ENCODE results near the gene SSNA1. TPM values are rescaled to one million over a fixed set of nuclear protein-coding genes. Genes with fewer than 3 reads are reported as not detected.
"Not testable (repeated sequence)": the region's sequence is repeated elsewhere in the genome, so short reads cannot be mapped to it uniquely, and the experiment has no call there.

Gene SSNA1
- total and polyA plus RNA-seq, 4 donors: 30.5 to 87.1 (median 57.2) TPM

GRCh38 chr9:137234055-137234697 is 45.7 kb downstream of the SSNA1 start:
- Histone ChIP-seq H3K27ac (ENCODE audit: low read depth in 1 of 2, low read length in 2 of 2) (no peak overlapping the region), H3K27me3 (ENCODE audit: control insufficient read depth in 1 of 2, insufficient read depth in 2 of 2, low read length in 1 of 2) (no peaks in the 10 kb centered on the region), H3K4me3 (ENCODE audit: low read length in 2 of 2) (no peak overlapping the region), H3K4me1 (ENCODE audit: control insufficient read depth in 1 of 2, insufficient read depth in 2 of 2, low read length in 2 of 2) (no peaks in the 10 kb centered on the region), H3K36me3 (ENCODE audit: control insufficient read depth in 1 of 2, insufficient read depth in 2 of 2, low read length in 1 of 2) (no peaks in the 10 kb centered on the region), H3K9me3 (ENCODE audit: control insufficient read depth, low read length) (no peaks in the 10 kb centered on the region)
- WGBS, 2 donors: 61 to 70% methylated on average over 40 of the region's 40 CpGs
- DNase-seq (no peak), ATAC-seq (ENCODE audit: low FRiP score) (no peak)
- intact Hi-C loops (cut with DNase I): no loop called here

- 65 to 80% methylated on average over 17 to 18 of the region's 18 CpGs for WGBS, 2 donors
These were observed 46.4 kb downstream of the SSNA1 start for GRCh38 chr9:137234758-137235423.

GRCh38 chr9:137235424-137236237 is 47.2 kb downstream of the SSNA1 start:
- DNase-seq (no peak), ATAC-seq (ENCODE audit: low FRiP score) (no peak)
- H3K36me3 ChIP-seq (ENCODE audit: control insufficient read depth in 1 of 2, insufficient read depth in 2 of 2, low read length in 1 of 2): no peaks in the 10 kb centered on the region
- no peaks in the 10 kb centered on the region for H3K27me3 ChIP-seq (ENCODE audit: control insufficient read depth in 1 of 2, insufficient read depth in 2 of 2, low read length in 1 of 2)
- 70 to 78% methylated on average over 34 to 35 of the region's 35 CpGs for WGBS, 2 donors
- no peak overlapping the region for H3K27ac ChIP-seq (ENCODE audit: low read depth in 1 of 2, low read length in 2 of 2)
- H3K9me3 ChIP-seq (ENCODE audit: control insufficient read depth, low read length): no peaks in the 10 kb centered on the region
- intact Hi-C loops (cut with DNase I): no loop called here
- no peak overlapping the region for H3K4me3 ChIP-seq (ENCODE audit: low read length in 2 of 2)
- H3K4me1 ChIP-seq (ENCODE audit: control insufficient read depth in 1 of 2, insufficient read depth in 2 of 2, low read length in 2 of 2): no peaks in the 10 kb centered on the region

More at GRCh38 chr9:137234758-137235423, 46.4 kb downstream of the SSNA1 start:
- intact Hi-C loops (cut with DNase I): no loop called here
- no peaks in the 10 kb centered on the region for H3K27me3 ChIP-seq (ENCODE audit: control insufficient read depth in 1 of 2, insufficient read depth in 2 of 2, low read length in 1 of 2)
- H3K36me3 ChIP-seq (ENCODE audit: control insufficient read depth in 1 of 2, insufficient read depth in 2 of 2, low read length in 1 of 2): no peaks in the 10 kb centered on the region
- no peak for DNase-seq
- no peaks in the 10 kb centered on the region for H3K9me3 ChIP-seq (ENCODE audit: control insufficient read depth, low read length)
- no peaks in the 10 kb centered on the region for H3K4me1 ChIP-seq (ENCODE audit: control insufficient read depth in 1 of 2, insufficient read depth in 2 of 2, low read length in 2 of 2)
- no peak for ATAC-seq (ENCODE audit: low FRiP score)
- H3K27ac ChIP-seq (ENCODE audit: low read depth in 1 of 2, low read length in 2 of 2): no peak overlapping the region
- no peak overlapping the region for H3K4me3 ChIP-seq (ENCODE audit: low read length in 2 of 2)

GRCh38 chr9:137236238-137236935 is 47.9 kb downstream of the SSNA1 start:
- Histone ChIP-seq H3K36me3 (ENCODE audit: control insufficient read depth in 1 of 2, insufficient read depth in 2 of 2, low read length in 1 of 2) (no peaks in the 10 kb centered on the region), H3K4me1 (ENCODE audit: control insufficient read depth in 1 of 2, insufficient read depth in 2 of 2, low read length in 2 of 2) (no peaks in the 10 kb centered on the region), H3K27me3 (ENCODE audit: control insufficient read depth in 1 of 2, insufficient read depth in 2 of 2, low read length in 1 of 2) (peaks cover 0 to 2% of the 10 kb centered on the region in 2 donors), H3K27ac (ENCODE audit: low read depth in 1 of 2, low read length in 2 of 2) (no peak overlapping the region), H3K9me3 (ENCODE audit: control insufficient read depth, low read length) (no peaks in the 10 kb centered on the region), H3K4me3 (ENCODE audit: low read length in 2 of 2) (no peak overlapping the region)
- peak; percentile 86 to 95 for DNase-seq
- WGBS, 2 donors: 15 to 16% methylated on average over 31 of the region's 31 CpGs
- intact Hi-C loops (cut with DNase I): no loop called here
- ATAC-seq (ENCODE audit: low FRiP score): peak; percentile 60

GRCh38 chr9:137236936-137237421 is 48.5 kb downstream of the SSNA1 start:
- Histone ChIP-seq H3K9me3 (ENCODE audit: control insufficient read depth, low read length) (no peaks in the 10 kb centered on the region), H3K36me3 (ENCODE audit: control insufficient read depth in 1 of 2, insufficient read depth in 2 of 2, low read length in 1 of 2) (no peaks in the 10 kb centered on the region), H3K4me3 (ENCODE audit: low read length in 2 of 2) (no peak overlapping the region), H3K4me1 (ENCODE audit: control insufficient read depth in 1 of 2, insufficient read depth in 2 of 2, low read length in 2 of 2) (no peaks in the 10 kb centered on the region), H3K27ac (ENCODE audit: low read depth in 1 of 2, low read length in 2 of 2) (no peak overlapping the region), H3K27me3 (ENCODE audit: control insufficient read depth in 1 of 2, insufficient read depth in 2 of 2, low read length in 1 of 2) (peaks cover 0 to 2% of the 10 kb centered on the region in 2 donors)
- DNase-seq: no peak
- intact Hi-C loops (cut with DNase I): no loop called here
- 50 to 63% methylated on average over 9 to 11 of the region's 11 CpGs for WGBS, 2 donors
- no peak for ATAC-seq (ENCODE audit: low FRiP score)

GRCh38 chr9:137237759-137238726 is 49.6 kb downstream of the SSNA1 start:
- WGBS, 2 donors: 83 to 86% methylated on average over 12 to 13 of the region's 13 CpGs
- H3K9me3 ChIP-seq (ENCODE audit: control insufficient read depth, low read length): no peaks in the 10 kb centered on the region
- H3K27me3 ChIP-seq (ENCODE audit: control insufficient read depth in 1 of 2, insufficient read depth in 2 of 2, low read length in 1 of 2): peaks cover 0 to 2% of the 10 kb centered on the region in 2 donors
- H3K4me1 ChIP-seq (ENCODE audit: control insufficient read depth in 1 of 2, insufficient read depth in 2 of 2, low read length in 2 of 2): no peaks in the 10 kb centered on the region
- no peak for DNase-seq
- intact Hi-C loops (cut with DNase I): no loop called here
- H3K36me3 ChIP-seq (ENCODE audit: control insufficient read depth in 1 of 2, insufficient read depth in 2 of 2, low read length in 1 of 2): no peaks in the 10 kb centered on the region
- ATAC-seq (ENCODE audit: low FRiP score): no peak
- H3K4me3 ChIP-seq (ENCODE audit: low read length in 2 of 2): no peak overlapping the region
- no peak overlapping the region for H3K27ac ChIP-seq (ENCODE audit: low read depth in 1 of 2, low read length in 2 of 2)

GRCh38 chr9:137239541-137240200 is 51.2 kb downstream of the SSNA1 start:
- not testable (repeated sequence) for DNase-seq; H3K36me3 ChIP-seq (ENCODE audit: control insufficient read depth in 1 of 2, insufficient read depth in 2 of 2, low read length in 1 of 2); H3K9me3 ChIP-seq (ENCODE audit: control insufficient read depth, low read length); H3K27me3 ChIP-seq (ENCODE audit: control insufficient read depth in 1 of 2, insufficient read depth in 2 of 2, low read length in 1 of 2); H3K27ac ChIP-seq (ENCODE audit: low read depth in 1 of 2, low read length in 2 of 2); H3K4me1 ChIP-seq (ENCODE audit: control insufficient read depth in 1 of 2, insufficient read depth in 2 of 2, low read length in 2 of 2); ATAC-seq (ENCODE audit: low FRiP score)
- intact Hi-C loops (cut with DNase I): loop anchor here in 1 of 2 donors (2.0 kb wide), 1 partner anchor 15 kb away; the partner anchor contains the start of gene NELFB
- WGBS, 2 donors: 48 to 51% methylated on average over 25 to 27 of the region's 27 CpGs
- H3K4me3 ChIP-seq (ENCODE audit: low read length in 2 of 2): peak overlapping the region; percentile 27 to 53
